Measurements from ENCODE around the gene FAM171A1. TPM values are rescaled to one million over a fixed set of nuclear protein-coding genes. Genes with fewer than 3 reads are reported as not detected.
A peak's percentile ranks its signal among the peaks of the same experiment; 100 is the strongest.

Gene FAM171A1
- total and polyA plus RNA-seq, 2 donors (not counting 3 experiments of a cell fraction or from before 2014, with no cell fraction given) = 56.3 to 75.8 TPM

- Histone ChIP-seq H3K4me2 (ENCODE audit: insufficient read depth, low read length) (peak overlapping the region; percentile 60), H3K79me2 (ENCODE audit: control insufficient read depth, insufficient read depth, low read length) (no peaks in the 10 kb centered on the region), H3K9me1 (replicated peaks; ENCODE audit: control insufficient read depth, extremely low read depth, insufficient read depth, low read length) (no peaks in the 10 kb centered on the region), H3K9me3 (replicated peaks; ENCODE audit: control insufficient read depth, insufficient read depth, low read length) (no peaks in the 10 kb centered on the region), H2AFZ (ENCODE audit: low read depth, low read length) (no peak overlapping the region), H3K9ac (replicated peaks; ENCODE audit: extremely low read depth, insufficient read depth, low read length) (peak overlapping the region; percentile 22), H3K36me3 (ENCODE audit: control insufficient read depth in 2 of 2, extremely low read depth in 1 of 2, insufficient read depth in 2 of 2, low read length in 2 of 2) (no peaks in the 10 kb centered on the region), H3K4me3 (replicated peaks in 1 of 3; ENCODE audit: insufficient read depth in 1 of 3, low read depth in 1 of 3, low read length in 3 of 3) (no peak overlapping the region), H4K20me1 (replicated peaks; ENCODE audit: control insufficient read depth, extremely low read depth, insufficient read depth, low read length) (no peaks in the 10 kb centered on the region), H3K27me3 (ENCODE audit: control insufficient read depth in 2 of 2, insufficient read depth in 2 of 2, low read length in 2 of 2) (no peaks in the 10 kb centered on the region), H3K27ac (ENCODE audit: insufficient read depth, low read depth, low read length) (peak overlapping the region; percentile 86), H3K4me1 (ENCODE audit: control insufficient read depth, extremely low read depth, insufficient read depth, low read length) (peaks cover 59% of the 10 kb centered on the region)
- peak; percentile 83 for DNase-seq (ENCODE audit: low read depth, low spot score)
- FAIRE-seq = peak; percentile 84
- dilution Hi-C loops (cut with MboI; ENCODE audit: extremely low pct_ligation_motif_present, low sequenced_read_pairs) (no loop called here), intact Hi-C loops (cut with micrococcal nuclease) (no loop called here)
- ChIA-PET CTCF (interaction anchor here (1.0 to 2.5 kb wide), 4 partner anchors 30 to 174 kb away, joined by 3 to 21 read pairs (median 6); partner anchors contain the start of genes FAM171A1 and NMT2), POLR2A (interaction anchor here (1.1 to 3.2 kb wide), 2 partner anchors 28 to 29 kb away, joined by 9 to 16 read pairs; partner anchors contain the start of gene NMT2)
- TF ChIP-seq FOS (IDR thresholded peaks at IDR 0.05; ENCODE audit: borderline replicate concordance, insufficient read depth, low read length) (peak; percentile 79), MAX (IDR thresholded peaks at IDR 0.05; ENCODE audit: insufficient read depth, insufficient read length) (no peak), POLR2A (IDR thresholded peaks at IDR 0.05; ENCODE audit: low read depth, low read length) (no peak), GATA2 (IDR thresholded peaks at IDR 0.05; ENCODE audit: insufficient read depth, insufficient read length, low read depth, low read length) (peak; percentile 66), EZH2 (IDR thresholded peaks at IDR 0.05; ENCODE audit: borderline replicate concordance, low read depth, low read length, severe bottlenecking) (no peak), POLR2AphosphoS5 (IDR thresholded peaks at IDR 0.05; ENCODE audit: insufficient read depth, low read depth, low read length) (peak; percentile 42), CTCF (IDR thresholded peaks at IDR 0.05; ENCODE audit: extremely low read depth in 1 of 2, insufficient read depth in 1 of 2, low read depth in 1 of 2, low read length in 2 of 2) (no peak), MYC (IDR thresholded peaks at IDR 0.05; ENCODE audit: low read depth, low read length) (no peak), JUN (IDR thresholded peaks at IDR 0.05; ENCODE audit: borderline replicate concordance, insufficient read depth, insufficient read length, low read depth) (peak; percentile 68)
- no TSS peak for BruUV-seq (replicated peaks)
Measured at GRCh38 chr10:15197276-15197675, 173.8 kb downstream of the FAM171A1 start.

Data from endothelial cell of umbilical vein (primary cell).